Loucy (cell line): Measurements from ENCODE around the gene CORO2B.

Experiments
- H2AFZ ChIP-seq: fragments of 200-600 bp; sonication (generic); 2 replicates; pipeline ENCODE4 v1.6.0; 2016; ENCODE audit warnings: antibody characterized with exemption, mild to moderate bottlenecking, low read length, moderate library complexity
- H3F3A ChIP-seq: fragments of 200-600 bp; 2 replicates; pipeline ENCODE4 v1.6.0; 2016; ENCODE audit warnings: antibody characterized with exemption, low read depth, mild to moderate bottlenecking
- H3K27me3 ChIP-seq: fragments of 200-600 bp; sonication (generic); 2 replicates; pipeline ENCODE4 v1.6.1; 2014; ENCODE audit warnings: low read length, mild to moderate bottlenecking; ENCODE audit not compliant: insufficient read depth, poor library complexity, severe bottlenecking
- H3K36me3 ChIP-seq: fragments of 200-600 bp; sonication (generic); 2 replicates; pipeline ENCODE4 v1.6.1; 2016; ENCODE audit warnings: low read length; ENCODE audit not compliant: insufficient read depth
- H3K4me1 ChIP-seq: fragments of 200-600 bp; sonication (generic); 2 replicates; pipeline ENCODE4 v1.5.1; 2014; ENCODE audit warnings: low read length, mild to moderate bottlenecking; ENCODE audit not compliant: insufficient read depth, poor library complexity, severe bottlenecking
- H3K4me2 ChIP-seq: fragments of 200-600 bp; sonication (generic); 2 replicates; pipeline ENCODE4 v1.6.0; 2014; ENCODE audit warnings: antibody characterized with exemption, low read length, low read depth, mild to moderate bottlenecking; ENCODE audit not compliant: poor library complexity, severe bottlenecking
- H3K4me3 ChIP-seq: fragments of 200-600 bp; sonication (generic); 2 replicates; pipeline ENCODE4 v1.5.1; 2014; ENCODE audit warnings: low read length, mild to moderate bottlenecking, mixed read lengths; ENCODE audit not compliant: poor library complexity, severe bottlenecking
- H3K79me2 ChIP-seq: fragments of 200-600 bp; sonication (generic); 2 replicates; pipeline ENCODE4 v1.6.1; 2014; ENCODE audit warnings: low read length; ENCODE audit not compliant: insufficient read depth
- H3K9ac ChIP-seq: fragments of 200-600 bp; sonication (generic); 2 replicates; pipeline ENCODE4 v1.6.0; 2014; ENCODE audit warnings: mild to moderate bottlenecking, low read depth, low read length, moderate library complexity; ENCODE audit not compliant: poor library complexity, severe bottlenecking
- H3K9me2 ChIP-seq: fragments of 200-600 bp; sonication (generic); replicated peaks from 2 replicates; pipeline ENCODE4 v1.6.1; 2016; ENCODE audit warnings: low read depth, low read length, mixed read lengths
- H3K9me3 ChIP-seq: fragments of 200-600 bp; sonication (generic); 2 replicates; pipeline ENCODE4 v1.6.1; 2014; ENCODE audit warnings: mild to moderate bottlenecking, antibody characterized with exemption, low read length, low read depth; ENCODE audit not compliant: insufficient read depth
- H4K20me1 ChIP-seq: fragments of 200-600 bp; sonication (generic); 2 replicates; pipeline ENCODE4 v1.6.0; 2014; ENCODE audit warnings: antibody characterized with exemption, low read length, mild to moderate bottlenecking; ENCODE audit not compliant: insufficient read depth, poor library complexity, severe bottlenecking
- CTCF ChIP-seq: fragments of 200-600 bp; sonication (generic); conservative IDR thresholded peaks from 2 replicates; pipeline ENCODE4 v1.5.1; 2014; ENCODE audit warnings: mild to moderate bottlenecking, antibody characterized with exemption, low read length
- EZH2phosphoT487 ChIP-seq: fragments of 200-600 bp; IDR thresholded peaks from 2 replicates; pipeline ENCODE4 v1.6.1; 2018; ENCODE audit warnings: antibody characterized with exemption, mild to moderate bottlenecking, moderate library complexity, borderline replicate concordance

Gene CORO2B

DNA sequence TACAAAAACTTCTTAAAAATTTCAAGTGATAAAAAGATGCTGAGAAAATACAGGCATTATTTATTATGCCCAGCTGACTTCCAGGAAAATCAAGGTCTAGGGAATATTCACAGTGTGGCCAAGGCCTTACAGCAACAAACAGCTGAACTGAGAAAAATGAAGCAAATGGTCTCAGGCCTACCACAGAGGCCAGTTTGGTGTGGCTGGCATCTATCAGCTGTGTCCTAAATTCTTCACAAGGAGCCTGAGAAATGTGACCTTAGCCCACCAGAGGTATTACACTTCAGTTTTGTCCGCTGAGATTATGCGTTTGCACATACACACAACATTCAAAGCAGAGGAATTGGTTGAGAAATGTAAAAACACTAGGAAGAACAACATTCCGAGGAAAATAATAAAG lies 164.5 kb downstream of the CORO2B start:
- Histone ChIP-seq H3K4me2 (no peak overlapping the region), H3K36me3 (no peaks in the 10 kb centered on the region), H3K9me3 (no peaks in the 10 kb centered on the region), H3K9ac (no peak overlapping the region), H2AFZ (no peak overlapping the region), H3K27me3 (no peaks in the 10 kb centered on the region), H3F3A (no peaks in the 10 kb centered on the region), H3K4me1 (no peaks in the 10 kb centered on the region), H4K20me1 (no peaks in the 10 kb centered on the region), H3K4me3 (no peak overlapping the region), H3K9me2 (no peaks in the 10 kb centered on the region), H3K79me2 (no peaks in the 10 kb centered on the region)
- TF ChIP-seq CTCF (no peak), EZH2phosphoT487 (no peak)

DNA sequence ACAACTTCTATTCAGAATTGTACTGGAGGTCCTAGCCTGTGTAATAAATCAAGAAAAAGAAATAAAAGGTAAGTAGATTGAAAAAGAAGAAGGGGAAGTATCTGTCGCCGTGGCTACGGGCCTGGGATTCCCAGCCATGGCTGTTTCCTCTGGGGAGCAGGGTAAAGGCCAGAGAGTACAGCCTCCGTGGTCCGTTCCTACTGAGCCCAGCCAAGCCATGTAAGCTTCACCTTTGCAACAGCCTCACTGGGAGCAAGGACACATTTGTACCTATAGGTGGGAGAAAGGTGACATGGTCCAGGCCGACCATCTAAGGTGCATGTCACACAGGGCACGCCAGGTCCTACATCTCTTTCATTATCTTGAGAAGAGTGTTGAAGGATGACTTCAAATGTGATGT lies 170.6 kb downstream of the CORO2B start:
- H3K79me2 ChIP-seq = no peaks in the 10 kb centered on the region
- H3K4me3 ChIP-seq = no peak overlapping the region
- H3K9ac ChIP-seq = no peak overlapping the region
- TF ChIP-seq EZH2phosphoT487 = no peak
- H3F3A ChIP-seq = no peaks in the 10 kb centered on the region
- H4K20me1 ChIP-seq = no peaks in the 10 kb centered on the region
- no peak overlapping the region for H2AFZ ChIP-seq
- no peaks in the 10 kb centered on the region for H3K27me3 ChIP-seq
- no peaks in the 10 kb centered on the region for H3K9me3 ChIP-seq
- H3K36me3 ChIP-seq = no peaks in the 10 kb centered on the region
- H3K4me1 ChIP-seq = no peaks in the 10 kb centered on the region
- no peaks in the 10 kb centered on the region for H3K9me2 ChIP-seq
- H3K4me2 ChIP-seq = no peak overlapping the region

GRCh38 chr15:68749793-68750192 lies 171.0 kb downstream of the CORO2B start:
- Histone ChIP-seq H4K20me1 (no peaks in the 10 kb centered on the region), H3F3A (no peaks in the 10 kb centered on the region), H3K4me2 (no peak overlapping the region), H3K9me2 (no peaks in the 10 kb centered on the region), H3K4me1 (no peaks in the 10 kb centered on the region), H3K36me3 (no peaks in the 10 kb centered on the region), H3K9ac (no peak overlapping the region), H3K4me3 (no peak overlapping the region), H2AFZ (no peak overlapping the region), H3K27me3 (no peaks in the 10 kb centered on the region), H3K9me3 (no peaks in the 10 kb centered on the region), H3K79me2 (no peaks in the 10 kb centered on the region)
- TF ChIP-seq EZH2phosphoT487 (no peak), CTCF (no peak)

- TF ChIP-seq CTCF (no peak), EZH2phosphoT487 (no peak)
- H3K4me2 ChIP-seq = no peak overlapping the region
- no peak overlapping the region for H3K4me3 ChIP-seq
- no peaks in the 10 kb centered on the region for H3K9me3 ChIP-seq
- no peaks in the 10 kb centered on the region for H3F3A ChIP-seq
- no peaks in the 10 kb centered on the region for H3K27me3 ChIP-seq
- H3K79me2 ChIP-seq = no peaks in the 10 kb centered on the region
- H3K9me2 ChIP-seq = no peaks in the 10 kb centered on the region
- H3K9ac ChIP-seq = no peak overlapping the region
- no peak overlapping the region for H2AFZ ChIP-seq
- H4K20me1 ChIP-seq = no peaks in the 10 kb centered on the region
- no peaks in the 10 kb centered on the region for H3K36me3 ChIP-seq
- H3K4me1 ChIP-seq = no peaks in the 10 kb centered on the region
These were observed 172.8 kb downstream of the CORO2B start for GRCh38 chr15:68751622-68752021.
